GM18861 (cell line): Measurements from ENCODE around the gene TAS2R3.
"Not testable (repeated sequence)": the region's sequence is repeated elsewhere in the genome, so short reads cannot be mapped to it uniquely, and the experiment has no call there.

Source experiments
- ATAC-seq: cut with Tn5 transposase; IDR thresholded peaks from one replicate; pipeline ENCODE4 v1.9.1; 2021; ENCODE audit not compliant: unreplicated experiment

The TAS2R3 gene

GRCh38 chr7:141763797-141764196, at the start of gene TAS2R3:
Gene TAS2R3, plus strand, starts transcription at chr7:141764097. Its CDS starts 62 bp downstream, at chr7:141764159.
- no peak for ATAC-seq

GRCh38 chr7:141714571-141714970, 49.3 kb upstream of the TAS2R3 start:
- no peak for ATAC-seq

GRCh38 chr7:141715018-141715417, 48.9 kb upstream of the TAS2R3 start:
- no peak for ATAC-seq

- ATAC-seq, result no peak
Measured at GRCh38 chr7:141715794-141716689, 47.9 kb upstream of the TAS2R3 start.

- ATAC-seq, result no peak
Measured at GRCh38 chr7:141717450-141717849, 46.4 kb upstream of the TAS2R3 start.

GRCh38 chr7:141722529-141722928, 41.4 kb upstream of the TAS2R3 start:
- peak; percentile 98 for ATAC-seq

GRCh38 chr7:141729020-141729419, 34.9 kb upstream of the TAS2R3 start:
- ATAC-seq, result no peak

- no peak for ATAC-seq
Measured at GRCh38 chr7:141731476-141732149, 32.3 kb upstream of the TAS2R3 start.

- ATAC-seq, result no peak
Measured at GRCh38 chr7:141737118-141737835, 26.6 kb upstream of the TAS2R3 start.

- peak; percentile 88 for ATAC-seq
Measured at GRCh38 chr7:141737836-141738591, 25.9 kb upstream of the TAS2R3 start, which contains the start of gene SSBP1. Gene SSBP1, plus strand, starts transcription at chr7:141738358. Its CDS starts 809 bp downstream, at chr7:141739167.

- peak; percentile 0 for ATAC-seq
Measured at GRCh38 chr7:141738592-141739013, 25.3 kb upstream of the TAS2R3 start.

GRCh38 chr7:141739250-141739649, 24.6 kb upstream of the TAS2R3 start:
- ATAC-seq, result no peak

- ATAC-seq, result no peak
Measured at GRCh38 chr7:141742229-141742628, 21.7 kb upstream of the TAS2R3 start.

- no peak for ATAC-seq
Measured at GRCh38 chr7:141744131-141744530, 19.8 kb upstream of the TAS2R3 start.

GRCh38 chr7:141748396-141748795, 15.5 kb upstream of the TAS2R3 start:
- no peak for ATAC-seq

- ATAC-seq, result not testable (repeated sequence)
Measured at GRCh38 chr7:141751904-141752303, 12.0 kb upstream of the TAS2R3 start.

GRCh38 chr7:141752634-141753033, 11.3 kb upstream of the TAS2R3 start:
- ATAC-seq, result no peak

GRCh38 chr7:141754939-141755338, 9.0 kb upstream of the TAS2R3 start:
- ATAC-seq, result no peak

GRCh38 chr7:141770083-141770583, 6.2 kb downstream of the TAS2R3 start:
- not testable (repeated sequence) for ATAC-seq

- ATAC-seq, result no peak
Measured at GRCh38 chr7:141776374-141776773, 12.5 kb downstream of the TAS2R3 start, which contains the start of gene TAS2R4. Gene TAS2R4, plus strand, starts transcription at chr7:141776674. Its CDS starts 1,815 bp downstream, at chr7:141778489.
